ENCODE measurements around the gene GPS1.

GPS1 gene

GRCh38 chr17:82097184-82097918, 45.7 kb downstream of the GPS1 start:
- H3K9me3 ChIP-seq (ENCODE audit: insufficient read depth, low read length), result no peaks in the 10 kb centered on the region
- H3K27me3 ChIP-seq (ENCODE audit: low read length), result no peaks in the 10 kb centered on the region
- H3K27ac ChIP-seq (ENCODE audit: low read depth, low read length), result peak overlapping the region; percentile 93
- peak overlapping the region; percentile 99 for H3K4me3 ChIP-seq (ENCODE audit: insufficient read depth, low read length, poor library complexity, severe bottlenecking)
- no peaks in the 10 kb centered on the region; the same call in 1 of the 2 replicates for H4K20me1 ChIP-seq (ENCODE audit: low read depth, low read length)
- TF ChIP-seq CTCF (IDR thresholded peaks at IDR 0.05; ENCODE audit: insufficient read depth, low read length, poor library complexity, severe bottlenecking) (no peak), EZH2phosphoT487 (conservative IDR thresholded peaks at IDR 0.05; ENCODE audit: low read length) (no peak)
- H3K79me2 ChIP-seq (ENCODE audit: insufficient read depth, low read length), result peaks cover 32% of the 10 kb centered on the region
- 0 out of 2 replicates have a peak, but pooled peaks cover 2% of the 10 kb centered on the region for H3K36me3 ChIP-seq (ENCODE audit: low read length)
- H3K9ac ChIP-seq (ENCODE audit: low read length), result peak overlapping the region; percentile 100
- no peak overlapping the region for H2AFZ ChIP-seq (ENCODE audit: low read depth, low read length, severe bottlenecking)
- peak overlapping the region; percentile 60 for H3K4me2 ChIP-seq (ENCODE audit: low read depth, low read length, poor library complexity, severe bottlenecking)
- no peaks in the 10 kb centered on the region for H3K9me2 ChIP-seq (replicated peaks; ENCODE audit: insufficient read depth, low read length)
- H3F3A ChIP-seq (ENCODE audit: insufficient read depth), result peaks cover 30% of the 10 kb centered on the region

- H3K4me2 ChIP-seq (ENCODE audit: low read depth, low read length, poor library complexity, severe bottlenecking), result peak overlapping the region; percentile 60
- H2AFZ ChIP-seq (ENCODE audit: low read depth, low read length, severe bottlenecking), result no peak overlapping the region
- peaks cover 32% of the 10 kb centered on the region for H3K79me2 ChIP-seq (ENCODE audit: insufficient read depth, low read length)
- no peaks in the 10 kb centered on the region for H3K9me3 ChIP-seq (ENCODE audit: insufficient read depth, low read length)
- H3K36me3 ChIP-seq (ENCODE audit: low read length), result 0 out of 2 replicates have a peak, but pooled peaks cover 2% of the 10 kb centered on the region
- H3K9ac ChIP-seq (ENCODE audit: low read length), result peak overlapping the region; percentile 100
- H3K27me3 ChIP-seq (ENCODE audit: low read length), result no peaks in the 10 kb centered on the region
- H4K20me1 ChIP-seq (ENCODE audit: low read depth, low read length), result no peaks in the 10 kb centered on the region; the same call in 1 of the 2 replicates
- peak overlapping the region; percentile 93 for H3K27ac ChIP-seq (ENCODE audit: low read depth, low read length)
- peaks cover 31% of the 10 kb centered on the region for H3F3A ChIP-seq (ENCODE audit: insufficient read depth)
- H3K9me2 ChIP-seq (replicated peaks; ENCODE audit: insufficient read depth, low read length), result no peaks in the 10 kb centered on the region
- H3K4me3 ChIP-seq (ENCODE audit: insufficient read depth, low read length, poor library complexity, severe bottlenecking), result peak overlapping the region; percentile 99
- no peak for TF ChIP-seq CTCF (IDR thresholded peaks at IDR 0.05; ENCODE audit: insufficient read depth, low read length, poor library complexity, severe bottlenecking)
- no peak for TF ChIP-seq EZH2phosphoT487 (conservative IDR thresholded peaks at IDR 0.05; ENCODE audit: low read length)
These were observed 46.1 kb downstream of the GPS1 start for GRCh38 chr17:82097919-82098168.

GRCh38 chr17:82098169-82098938, 46.7 kb downstream of the GPS1 start, which contains the start of gene FASN:
FASN (minus strand) TSS chr17:82098236; CDS start chr17:82096445, 1,791 bp downstream.
- Histone ChIP-seq H3K9me2 (replicated peaks; ENCODE audit: insufficient read depth, low read length) (no peaks in the 10 kb centered on the region), H3K4me3 (ENCODE audit: insufficient read depth, low read length, poor library complexity, severe bottlenecking) (peak within 1 kb of the TSS; percentile 99), H3K9me3 (ENCODE audit: insufficient read depth, low read length) (no peaks in the 10 kb centered on the region), H3K36me3 (ENCODE audit: low read length) (0 out of 2 replicates have a peak, but pooled peaks cover 2% of the 10 kb centered on the region), H3K4me2 (ENCODE audit: low read depth, low read length, poor library complexity, severe bottlenecking) (peak within 1 kb of the TSS; percentile 82), H3F3A (ENCODE audit: insufficient read depth) (peaks cover 31% of the 10 kb centered on the region), H2AFZ (ENCODE audit: low read depth, low read length, severe bottlenecking) (no peak within 1 kb of the TSS), H4K20me1 (ENCODE audit: low read depth, low read length) (no peaks in the 10 kb centered on the region; the same call in 1 of the 2 replicates), H3K27ac (ENCODE audit: low read depth, low read length) (peak within 1 kb of the TSS; percentile 94), H3K27me3 (ENCODE audit: low read length) (no peaks in the 10 kb centered on the region), H3K9ac (ENCODE audit: low read length) (peak within 1 kb of the TSS; percentile 100), H3K79me2 (ENCODE audit: insufficient read depth, low read length) (peaks cover 32% of the 10 kb centered on the region)
- TF ChIP-seq EZH2phosphoT487 (conservative IDR thresholded peaks at IDR 0.05; ENCODE audit: low read length) (no peak), CTCF (IDR thresholded peaks at IDR 0.05; ENCODE audit: insufficient read depth, low read length, poor library complexity, severe bottlenecking) (peak; percentile 30)
